ENCODE data around the gene PTRH2. TPM values are rescaled to one million over a fixed set of nuclear protein-coding genes. Genes with fewer than 3 reads are reported as not detected.

PTRH2 gene
- total RNA-seq, 2 donors from 2014 or later = 8.9 to 30.0 TPM

DNA sequence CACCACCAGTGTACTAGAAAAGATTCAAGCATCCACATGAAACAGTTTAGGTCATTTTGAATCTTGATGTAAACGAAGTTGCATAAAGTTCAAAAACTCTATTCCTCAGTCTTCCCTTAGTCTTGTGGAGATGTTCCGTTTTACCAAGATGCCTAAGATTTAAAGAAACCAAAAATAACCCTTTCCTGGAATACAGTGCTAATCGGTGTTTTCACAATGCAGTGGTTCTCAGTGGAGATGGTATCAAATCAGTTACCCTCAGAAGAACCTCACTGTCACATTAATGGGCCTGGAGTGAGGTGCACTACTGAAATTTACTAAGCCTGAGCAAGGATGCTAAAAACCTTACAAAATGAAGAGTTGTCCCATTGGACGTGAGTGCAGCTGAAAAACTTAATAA lies 9.1 kb downstream of the PTRH2 start:
- Histone ChIP-seq H3K27ac (no peak overlapping the region), H3K9me3 (no peaks in the 10 kb centered on the region), H3K36me3 (peaks cover 22% of the 10 kb centered on the region), H3K4me3 (no peak overlapping the region), H3K4me1 (ENCODE audit: control insufficient read depth in 1 of 2, low read depth in 2 of 2) (no peaks in the 10 kb centered on the region), H3K27me3 (replicated peaks; ENCODE audit: insufficient read depth) (no peaks in the 10 kb centered on the region)
- DNase-seq (ENCODE audit: low spot score) = no peak
- ATAC-seq (ENCODE audit: insufficient number of reproducible peaks, low FRiP score, low read depth) = no peak
- TF ChIP-seq, protein P1, sequence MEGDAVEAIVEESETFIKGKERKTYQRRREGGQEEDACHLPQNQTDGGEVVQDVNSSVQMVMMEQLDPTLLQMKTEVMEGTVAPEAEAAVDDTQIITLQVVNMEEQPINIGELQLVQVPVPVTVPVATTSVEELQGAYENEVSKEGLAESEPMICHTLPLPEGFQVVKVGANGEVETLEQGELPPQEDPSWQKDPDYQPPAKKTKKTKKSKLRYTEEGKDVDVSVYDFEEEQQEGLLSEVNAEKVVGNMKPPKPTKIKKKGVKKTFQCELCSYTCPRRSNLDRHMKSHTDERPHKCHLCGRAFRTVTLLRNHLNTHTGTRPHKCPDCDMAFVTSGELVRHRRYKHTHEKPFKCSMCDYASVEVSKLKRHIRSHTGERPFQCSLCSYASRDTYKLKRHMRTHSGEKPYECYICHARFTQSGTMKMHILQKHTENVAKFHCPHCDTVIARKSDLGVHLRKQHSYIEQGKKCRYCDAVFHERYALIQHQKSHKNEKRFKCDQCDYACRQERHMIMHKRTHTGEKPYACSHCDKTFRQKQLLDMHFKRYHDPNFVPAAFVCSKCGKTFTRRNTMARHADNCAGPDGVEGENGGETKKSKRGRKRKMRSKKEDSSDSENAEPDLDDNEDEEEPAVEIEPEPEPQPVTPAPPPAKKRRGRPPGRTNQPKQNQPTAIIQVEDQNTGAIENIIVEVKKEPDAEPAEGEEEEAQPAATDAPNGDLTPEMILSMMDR (IDR thresholded peaks at IDR 0.05) = no peak

DNA sequence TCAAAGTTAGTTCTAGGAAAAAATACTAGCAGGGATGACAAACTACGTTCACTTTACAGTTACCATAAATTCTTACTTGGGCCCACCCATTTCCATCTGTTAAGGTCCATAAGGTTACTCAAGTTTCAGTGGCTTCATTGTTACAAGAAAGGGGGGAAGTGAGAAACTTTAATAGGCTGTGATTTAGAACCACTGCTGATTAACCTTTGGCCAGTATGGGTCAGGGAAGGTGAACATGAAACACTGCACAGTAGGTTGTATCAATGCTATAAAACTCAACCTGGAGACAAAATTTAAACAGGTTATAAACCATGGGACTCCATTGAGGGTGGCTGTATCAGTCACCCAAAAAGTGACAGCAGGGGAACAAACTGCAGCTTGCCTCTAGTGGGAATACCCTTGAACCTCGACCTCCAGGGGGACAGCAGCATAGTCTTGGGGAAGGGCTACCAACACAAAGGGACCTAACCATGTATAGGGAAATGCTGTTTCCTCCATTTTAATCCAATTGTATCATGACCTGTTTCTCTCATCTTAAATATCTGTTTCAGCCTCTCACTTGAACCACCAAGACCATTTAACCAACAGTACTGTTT lies 10.4 kb downstream of the PTRH2 start:
- Histone ChIP-seq H3K4me3 (no peak overlapping the region), H3K4me1 (ENCODE audit: control insufficient read depth in 1 of 2, low read depth in 2 of 2) (no peaks in the 10 kb centered on the region), H3K36me3 (peaks cover 25% of the 10 kb centered on the region), H3K9me3 (no peaks in the 10 kb centered on the region), H3K27ac (no peak overlapping the region), H3K27me3 (replicated peaks; ENCODE audit: insufficient read depth) (no peaks in the 10 kb centered on the region)
- TF ChIP-seq, protein P1 (IDR thresholded peaks at IDR 0.05) = no peak
- no peak for DNase-seq (ENCODE audit: low spot score)
- no peak for ATAC-seq (ENCODE audit: insufficient number of reproducible peaks, low FRiP score, low read depth)

DNA sequence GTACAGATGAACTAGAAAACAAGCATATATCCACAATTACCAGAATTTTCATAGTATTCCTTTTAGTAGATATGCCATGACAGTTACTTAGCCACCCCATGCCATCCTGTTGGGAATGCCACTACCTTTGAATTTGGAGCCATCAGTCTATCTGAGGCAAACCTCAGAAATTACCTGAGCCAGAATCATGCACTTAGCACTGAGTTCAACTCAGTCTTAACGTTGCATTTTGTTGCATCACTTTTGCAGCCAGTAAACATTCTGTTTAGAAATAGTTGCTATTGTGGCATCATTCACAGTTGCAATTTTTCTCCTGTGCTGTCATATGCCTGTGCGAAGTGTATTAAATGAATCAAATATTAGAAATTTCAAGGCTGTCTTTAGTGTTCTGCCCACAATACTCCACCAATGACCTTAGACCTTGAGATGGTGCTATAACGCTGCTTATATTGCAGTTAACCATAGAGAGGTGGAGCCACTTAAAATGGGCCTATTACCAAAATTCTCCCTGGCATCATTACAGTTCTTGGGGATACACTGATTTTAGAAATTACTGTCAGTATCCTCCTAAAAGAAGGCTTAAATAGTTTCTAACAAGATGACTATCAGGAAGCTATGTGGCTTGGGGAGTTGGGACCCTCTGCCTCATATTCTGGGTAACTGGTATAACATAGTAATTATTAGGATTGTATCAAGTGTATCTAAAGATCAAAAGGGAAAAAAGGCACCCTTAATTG lies 11.1 kb downstream of the PTRH2 start:
- Histone ChIP-seq H3K4me3 (no peak overlapping the region), H3K27ac (no peak overlapping the region), H3K9me3 (no peaks in the 10 kb centered on the region), H3K27me3 (replicated peaks; ENCODE audit: insufficient read depth) (no peaks in the 10 kb centered on the region), H3K4me1 (ENCODE audit: control insufficient read depth in 1 of 2, low read depth in 2 of 2) (no peaks in the 10 kb centered on the region), H3K36me3 (peaks cover 27% of the 10 kb centered on the region)
- TF ChIP-seq, protein P1 (IDR thresholded peaks at IDR 0.05) = no peak
- DNase-seq (ENCODE audit: low spot score) = no peak
- ATAC-seq (ENCODE audit: insufficient number of reproducible peaks, low FRiP score, low read depth) = no peak

DNA sequence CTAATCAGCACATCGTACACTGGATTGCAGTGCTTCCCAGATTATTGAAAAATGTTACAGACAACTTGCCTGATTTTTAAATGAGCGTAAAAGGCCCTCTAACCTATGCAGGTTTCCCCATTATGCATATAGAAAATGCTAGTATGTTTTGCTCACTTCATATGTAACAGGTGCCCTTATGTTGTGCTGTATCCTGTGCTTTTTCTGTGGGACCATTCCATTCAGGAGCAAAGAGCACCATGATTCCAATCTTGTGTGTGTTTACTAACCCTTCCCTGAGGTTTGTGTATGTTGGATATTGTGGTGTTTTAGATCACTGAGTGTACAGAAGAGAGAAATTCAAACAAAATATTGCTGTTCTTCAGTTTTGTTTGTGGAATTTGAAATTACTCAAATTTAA lies 12.9 kb downstream of the PTRH2 start:
- Histone ChIP-seq H3K27me3 (replicated peaks; ENCODE audit: insufficient read depth) (no peaks in the 10 kb centered on the region), H3K27ac (no peak overlapping the region), H3K4me1 (ENCODE audit: control insufficient read depth in 1 of 2, low read depth in 2 of 2) (no peaks in the 10 kb centered on the region), H3K4me3 (no peak overlapping the region), H3K36me3 (peaks cover 36% of the 10 kb centered on the region), H3K9me3 (no peaks in the 10 kb centered on the region)
- TF ChIP-seq, protein P1 (IDR thresholded peaks at IDR 0.05) = no peak
- no peak for DNase-seq (ENCODE audit: low spot score)
- no peak for ATAC-seq (ENCODE audit: insufficient number of reproducible peaks, low FRiP score, low read depth)

DNA sequence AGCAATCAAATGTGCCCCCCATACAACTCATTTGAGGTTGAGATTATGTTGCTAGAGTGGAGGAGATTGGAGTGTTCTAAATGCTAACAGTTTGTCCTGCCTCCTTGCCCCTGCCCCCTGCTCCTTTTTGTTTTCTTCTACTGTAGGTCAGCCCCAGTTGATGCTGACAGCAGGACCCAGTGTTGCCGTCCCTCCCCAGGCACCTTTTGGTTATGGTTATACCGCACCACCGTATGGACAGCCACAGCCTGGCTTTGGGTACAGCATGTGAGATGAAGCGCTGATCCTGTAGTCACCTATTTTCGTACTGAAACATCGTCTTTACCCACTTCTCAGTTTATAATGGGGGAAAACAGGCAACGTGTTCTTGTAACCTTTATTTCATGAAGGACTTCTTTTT lies 13.6 kb downstream of the PTRH2 start:
- Histone ChIP-seq H3K36me3 (peaks cover 34% of the 10 kb centered on the region), H3K4me1 (ENCODE audit: control insufficient read depth in 1 of 2, low read depth in 2 of 2) (no peaks in the 10 kb centered on the region)
- no peak for DNase-seq (ENCODE audit: low spot score)

More for the DNA sequence above, 13.6 kb downstream of the PTRH2 start:
- no peak overlapping the region for H3K27ac ChIP-seq
- H3K9me3 ChIP-seq = no peaks in the 10 kb centered on the region
- no peak overlapping the region for H3K4me3 ChIP-seq
- TF ChIP-seq, protein P1 (IDR thresholded peaks at IDR 0.05) = no peak
- ATAC-seq (ENCODE audit: insufficient number of reproducible peaks, low FRiP score, low read depth) = no peak
- H3K27me3 ChIP-seq (replicated peaks; ENCODE audit: insufficient read depth) = no peaks in the 10 kb centered on the region
